WTC11 (cell line): Measurements from ENCODE around the gene TARBP1. TPM values are rescaled to one million over a fixed set of nuclear protein-coding genes. Genes with fewer than 3 reads are reported as not detected.

Experiments used
- ATAC-seq: fragments of 200-7000 bp; cut with Tn5 transposase; 2 replicates; pipeline ENCODE4 v1.10.0; 2021; ENCODE audit warnings: mild to moderate bottlenecking, moderate library complexity
- Bru-seq: library from RNA; stranded (reverse); fragments of 400-500 nt; gene quantifications from one replicate; lab custom pipeline; 2021; lab: Mats Ljungman, UMichigan
- CTCF ChIA-PET: fragments of 300-600 bp; sonication (Branson Sonifier 250); formaldehyde crosslinking; loops from one replicate; lab custom pipeline; 2021; ENCODE audit warnings: antibody characterized with exemption; lab: Charles Lee
- POLR2A ChIA-PET: fragments of 350-600 bp; sonication (Branson Sonifier 250); formaldehyde crosslinking; loops from one replicate; lab custom pipeline; 2021; ENCODE audit warnings: antibody characterized with exemption; lab: Charles Lee
- DNase-seq: peaks from one replicate; pipeline ENCODE4 v3.0.0; 2021; ENCODE audit warnings: low spot score
- H3K27ac Mint-ChIP-seq: 2 replicates; pipeline ENCODE4 v1.8.0; 2021; ENCODE audit warnings: mixed read lengths
- H3K27me3 Mint-ChIP-seq: 2 replicates; pipeline ENCODE4 v1.8.0; 2021; ENCODE audit warnings: low read depth, mild to moderate bottlenecking, moderate library complexity, mixed read lengths
- H3K36me3 Mint-ChIP-seq: 2 replicates; pipeline ENCODE4 v1.8.0; 2021; ENCODE audit warnings: mixed read lengths
- H3K4me1 Mint-ChIP-seq: 2 replicates; pipeline ENCODE4 v1.8.0; 2022; ENCODE audit warnings: mixed read lengths
- H3K4me3 Mint-ChIP-seq: 2 replicates; pipeline ENCODE4 v1.8.0; 2021; ENCODE audit warnings: mild to moderate bottlenecking, moderate library complexity, mixed read lengths
- H3K9me3 Mint-ChIP-seq: 2 replicates; pipeline ENCODE4 v1.8.0; 2021; ENCODE audit warnings: mixed read lengths
- ATF1 ChIP-seq: sonication (generic); formaldehyde crosslinking; IDR thresholded peaks from 2 replicates; pipeline ENCODE4 v1.8.1; 2023; ENCODE audit warnings: mild to moderate bottlenecking, moderate library complexity, missing genetic modification reagents
- CREB1 ChIP-seq: sonication (generic); formaldehyde crosslinking; IDR thresholded peaks from 2 replicates; pipeline ENCODE4 v1.8.0; 2023; ENCODE audit warnings: mild to moderate bottlenecking, missing genetic modification reagents
- FOXJ3 ChIP-seq: sonication (generic); formaldehyde crosslinking; IDR thresholded peaks from 2 replicates; pipeline ENCODE4 v1.9.0; 2021; ENCODE audit warnings: missing genetic modification reagents, mild to moderate bottlenecking, borderline replicate concordance
- FOXP1 ChIP-seq: sonication (generic); formaldehyde crosslinking; IDR thresholded peaks from 2 replicates; pipeline ENCODE4 v1.8.0; 2022; ENCODE audit warnings: missing genetic modification reagents, mild to moderate bottlenecking, moderate library complexity, borderline replicate concordance
- GTF2I ChIP-seq: fragments of 250-450 bp; sonication (Bioruptor Pico); conservative IDR thresholded peaks from 2 replicates; pipeline ENCODE4 v1.4.0; 2021; ENCODE audit warnings: mild to moderate bottlenecking
- KAT7 ChIP-seq: sonication (generic); formaldehyde crosslinking; IDR thresholded peaks from 2 replicates; pipeline ENCODE4 v1.8.1; 2023; ENCODE audit warnings: missing genetic modification reagents, mild to moderate bottlenecking, borderline replicate concordance
- NFE2L1 ChIP-seq: sonication (generic); formaldehyde crosslinking; IDR thresholded peaks from 2 replicates; pipeline ENCODE4 v1.8.1; 2023; ENCODE audit warnings: missing genetic modification reagents
- OVOL2 ChIP-seq: fragments of 250-450 bp; sonication (Bioruptor Pico); IDR thresholded peaks from 2 replicates; pipeline ENCODE4 v1.9.0; 2021; ENCODE audit warnings: mild to moderate bottlenecking, borderline replicate concordance
- RORB ChIP-seq: fragments of 250-450 bp; sonication (Bioruptor Pico); IDR thresholded peaks from 2 replicates; pipeline ENCODE4 v1.9.0; 2021; ENCODE audit warnings: mild to moderate bottlenecking
- SMAD4 ChIP-seq: sonication (generic); formaldehyde crosslinking; IDR thresholded peaks from 2 replicates; pipeline ENCODE4 v1.8.0; 2022; ENCODE audit warnings: mild to moderate bottlenecking, missing genetic modification reagents
- ZNF232 ChIP-seq: sonication (generic); formaldehyde crosslinking; IDR thresholded peaks from 2 replicates; pipeline ENCODE4 v1.8.0; 2022; ENCODE audit warnings: mild to moderate bottlenecking, missing genetic modification reagents
- long read RNA-seq, 3 experiments: library from RNA in 1 of 3; library from capped mRNA in 1 of 3; library from polyadenylated mRNA in 1 of 3; unstranded in 2 of 3; stranded (forward) in 1 of 3; transcript quantifications; one replicate each; pipeline ENCODE4 v2.0.0, GENCODE V29; 2021
- total RNA-seq: library from RNA; stranded (reverse); gene quantifications from 3 replicates; pipeline ENCODE4 v1.2.3, GENCODE V29; 2021
- TF ChIP-seq, protein P1 (sequence below): sonication (generic); formaldehyde crosslinking; IDR thresholded peaks from 2 replicates; pipeline ENCODE4 v1.8.1; 2023; ENCODE audit warnings: mild to moderate bottlenecking, missing genetic modification reagents, borderline replicate concordance
- TF ChIP-seq, protein P2 (sequence below): sonication (generic); formaldehyde crosslinking; IDR thresholded peaks from 2 replicates; pipeline ENCODE4 v1.8.0; 2022; ENCODE audit warnings: mild to moderate bottlenecking, missing genetic modification reagents
- TF ChIP-seq, protein P3 (sequence below): sonication (generic); formaldehyde crosslinking; IDR thresholded peaks from 2 replicates; pipeline ENCODE4 v1.8.1; 2022; ENCODE audit warnings: missing genetic modification reagents, borderline replicate concordance
- TF ChIP-seq, protein P4 (sequence below): fragments of 250-450 bp; sonication (Bioruptor Pico); IDR thresholded peaks from 2 replicates; pipeline ENCODE4 v1.9.0; 2021; ENCODE audit warnings: mild to moderate bottlenecking
- TF ChIP-seq, protein P5 (sequence below): sonication (generic); formaldehyde crosslinking; IDR thresholded peaks from 2 replicates; pipeline ENCODE4 v1.8.1; 2022; ENCODE audit warnings: mild to moderate bottlenecking, missing genetic modification reagents, moderate library complexity, borderline replicate concordance
- TF ChIP-seq, protein P6 (sequence below): fragments of 200-600 bp; IDR thresholded peaks from 2 replicates; pipeline ENCODE4 v1.8.0; 2022; ENCODE audit warnings: antibody characterized with exemption

Gene TARBP1, protein sequence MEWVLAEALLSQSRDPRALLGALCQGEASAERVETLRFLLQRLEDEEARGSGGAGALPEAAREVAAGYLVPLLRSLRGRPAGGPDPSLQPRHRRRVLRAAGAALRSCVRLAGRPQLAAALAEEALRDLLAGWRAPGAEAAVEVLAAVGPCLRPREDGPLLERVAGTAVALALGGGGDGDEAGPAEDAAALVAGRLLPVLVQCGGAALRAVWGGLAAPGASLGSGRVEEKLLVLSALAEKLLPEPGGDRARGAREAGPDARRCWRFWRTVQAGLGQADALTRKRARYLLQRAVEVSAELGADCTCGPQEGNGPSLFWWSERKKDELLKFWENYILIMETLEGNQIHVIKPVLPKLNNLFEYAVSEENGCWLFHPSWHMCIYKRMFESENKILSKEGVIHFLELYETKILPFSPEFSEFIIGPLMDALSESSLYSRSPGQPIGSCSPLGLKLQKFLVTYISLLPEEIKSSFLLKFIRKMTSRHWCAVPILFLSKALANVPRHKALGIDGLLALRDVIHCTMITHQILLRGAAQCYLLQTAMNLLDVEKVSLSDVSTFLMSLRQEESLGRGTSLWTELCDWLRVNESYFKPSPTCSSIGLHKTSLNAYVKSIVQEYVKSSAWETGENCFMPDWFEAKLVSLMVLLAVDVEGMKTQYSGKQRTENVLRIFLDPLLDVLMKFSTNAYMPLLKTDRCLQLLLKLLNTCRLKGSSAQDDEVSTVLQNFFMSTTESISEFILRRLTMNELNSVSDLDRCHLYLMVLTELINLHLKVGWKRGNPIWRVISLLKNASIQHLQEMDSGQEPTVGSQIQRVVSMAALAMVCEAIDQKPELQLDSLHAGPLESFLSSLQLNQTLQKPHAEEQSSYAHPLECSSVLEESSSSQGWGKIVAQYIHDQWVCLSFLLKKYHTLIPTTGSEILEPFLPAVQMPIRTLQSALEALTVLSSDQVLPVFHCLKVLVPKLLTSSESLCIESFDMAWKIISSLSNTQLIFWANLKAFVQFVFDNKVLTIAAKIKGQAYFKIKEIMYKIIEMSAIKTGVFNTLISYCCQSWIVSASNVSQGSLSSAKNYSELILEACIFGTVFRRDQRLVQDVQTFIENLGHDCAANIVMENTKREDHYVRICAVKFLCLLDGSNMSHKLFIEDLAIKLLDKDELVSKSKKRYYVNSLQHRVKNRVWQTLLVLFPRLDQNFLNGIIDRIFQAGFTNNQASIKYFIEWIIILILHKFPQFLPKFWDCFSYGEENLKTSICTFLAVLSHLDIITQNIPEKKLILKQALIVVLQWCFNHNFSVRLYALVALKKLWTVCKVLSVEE (N-terminal part only)
- 24.0 to 27.6 TPM (median 27.3 TPM) in 3 replicates for total RNA-seq
- percentile 67 among the genes with signal in this experiment for Bru-seq, nascent RNA
- long read RNA-seq, experiment 1, full-length matches to known transcripts = 16 of 84 reads
- long read RNA-seq, experiment 1, partial matches to known transcripts = 17 of 84 reads
- long read RNA-seq, experiment 1, other reads (novel, unspliced or antisense) = 51 of 84 reads
- long read RNA-seq, experiment 2, full-length matches to known transcripts = 3 of 19 reads
- long read RNA-seq, experiment 2, partial matches to known transcripts = 9 of 19 reads
- long read RNA-seq, experiment 2, other reads (novel, unspliced or antisense) = 7 of 19 reads
- long read RNA-seq, experiment 3, partial matches to known transcripts = 0 of 1 reads
- long read RNA-seq, experiment 3, other reads (novel, unspliced or antisense) = 0 of 1 reads

DNA sequence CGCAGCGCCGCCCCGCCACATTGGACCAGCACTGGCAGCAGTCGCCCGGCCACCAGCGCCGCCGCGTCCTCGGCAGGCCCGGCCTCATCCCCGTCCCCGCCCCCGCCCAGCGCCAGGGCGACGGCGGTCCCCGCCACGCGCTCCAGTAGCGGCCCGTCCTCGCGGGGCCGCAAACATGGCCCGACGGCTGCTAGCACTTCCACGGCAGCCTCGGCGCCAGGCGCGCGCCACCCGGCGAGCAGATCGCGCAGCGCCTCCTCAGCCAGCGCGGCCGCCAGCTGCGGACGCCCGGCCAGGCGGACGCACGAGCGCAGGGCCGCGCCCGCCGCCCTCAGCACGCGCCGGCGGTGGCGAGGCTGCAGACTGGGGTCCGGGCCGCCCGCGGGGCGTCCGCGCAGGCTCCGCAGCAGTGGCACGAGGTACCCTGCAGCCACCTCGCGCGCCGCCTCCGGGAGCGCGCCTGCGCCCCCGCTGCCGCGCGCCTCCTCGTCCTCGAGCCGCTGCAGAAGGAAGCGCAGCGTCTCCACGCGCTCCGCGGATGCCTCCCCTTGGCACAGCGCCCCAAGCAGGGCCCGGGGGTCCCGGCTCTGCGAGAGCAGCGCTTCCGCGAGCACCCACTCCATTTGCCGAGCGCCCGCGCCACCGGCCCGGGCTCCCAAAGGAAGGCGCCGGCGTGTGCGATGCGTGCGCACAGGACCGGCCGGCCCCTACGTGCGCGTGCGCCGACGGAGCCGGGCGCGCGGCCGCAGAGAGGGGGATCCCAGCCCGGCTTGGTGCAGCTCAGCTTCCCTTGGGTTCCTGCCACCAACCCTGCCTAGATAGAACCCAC lies at the start of gene TARBP1:
Gene TARBP1 (minus strand): TSS at position 699 of the 829 bp plus-strand sequence. CDS start 76 bp downstream, at position 623.
- H3K9me3 Mint-ChIP-seq = no peaks in the 10 kb centered on the region
- H3K27ac Mint-ChIP-seq = no peak within 1 kb of the TSS
- CTCF ChIA-PET = interaction anchor here (0.7 to 1.5 kb wide), 4 partner anchors 21 to 605 kb away, joined by 3 to 4 read pairs (median 4); no protein-coding TSS in a partner anchor
- H3K36me3 Mint-ChIP-seq = no peaks in the 10 kb centered on the region
- DNase-seq = peak; percentile 68
- peak within 1 kb of the TSS; percentile 77 for H3K4me3 Mint-ChIP-seq
- peaks cover 42% of the 10 kb centered on the region for H3K27me3 Mint-ChIP-seq
- peak; percentile 71 for ATAC-seq
- peaks cover 32% of the 10 kb centered on the region for H3K4me1 Mint-ChIP-seq
- POLR2A ChIA-PET = interaction anchor here (1.5 kb wide), 1 partner anchor 122 kb away, joined by 4 read pairs; no protein-coding TSS in a partner anchor
- TF ChIP-seq SMAD4 (CRISPR knock-in tag) = no peak
- TF ChIP-seq, protein P1, sequence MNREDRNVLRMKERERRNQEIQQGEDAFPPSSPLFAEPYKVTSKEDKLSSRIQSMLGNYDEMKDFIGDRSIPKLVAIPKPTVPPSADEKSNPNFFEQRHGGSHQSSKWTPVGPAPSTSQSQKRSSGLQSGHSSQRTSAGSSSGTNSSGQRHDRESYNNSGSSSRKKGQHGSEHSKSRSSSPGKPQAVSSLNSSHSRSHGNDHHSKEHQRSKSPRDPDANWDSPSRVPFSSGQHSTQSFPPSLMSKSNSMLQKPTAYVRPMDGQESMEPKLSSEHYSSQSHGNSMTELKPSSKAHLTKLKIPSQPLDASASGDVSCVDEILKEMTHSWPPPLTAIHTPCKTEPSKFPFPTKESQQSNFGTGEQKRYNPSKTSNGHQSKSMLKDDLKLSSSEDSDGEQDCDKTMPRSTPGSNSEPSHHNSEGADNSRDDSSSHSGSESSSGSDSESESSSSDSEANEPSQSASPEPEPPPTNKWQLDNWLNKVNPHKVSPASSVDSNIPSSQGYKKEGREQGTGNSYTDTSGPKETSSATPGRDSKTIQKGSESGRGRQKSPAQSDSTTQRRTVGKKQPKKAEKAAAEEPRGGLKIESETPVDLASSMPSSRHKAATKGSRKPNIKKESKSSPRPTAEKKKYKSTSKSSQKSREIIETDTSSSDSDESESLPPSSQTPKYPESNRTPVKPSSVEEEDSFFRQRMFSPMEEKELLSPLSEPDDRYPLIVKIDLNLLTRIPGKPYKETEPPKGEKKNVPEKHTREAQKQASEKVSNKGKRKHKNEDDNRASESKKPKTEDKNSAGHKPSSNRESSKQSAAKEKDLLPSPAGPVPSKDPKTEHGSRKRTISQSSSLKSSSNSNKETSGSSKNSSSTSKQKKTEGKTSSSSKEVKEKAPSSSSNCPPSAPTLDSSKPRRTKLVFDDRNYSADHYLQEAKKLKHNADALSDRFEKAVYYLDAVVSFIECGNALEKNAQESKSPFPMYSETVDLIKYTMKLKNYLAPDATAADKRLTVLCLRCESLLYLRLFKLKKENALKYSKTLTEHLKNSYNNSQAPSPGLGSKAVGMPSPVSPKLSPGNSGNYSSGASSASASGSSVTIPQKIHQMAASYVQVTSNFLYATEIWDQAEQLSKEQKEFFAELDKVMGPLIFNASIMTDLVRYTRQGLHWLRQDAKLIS = no peak
- TF ChIP-seq GTF2I (CRISPR knock-in tag) = no peak
- no peak for TF ChIP-seq OVOL2 (CRISPR knock-in tag)
- TF ChIP-seq, protein P2, sequence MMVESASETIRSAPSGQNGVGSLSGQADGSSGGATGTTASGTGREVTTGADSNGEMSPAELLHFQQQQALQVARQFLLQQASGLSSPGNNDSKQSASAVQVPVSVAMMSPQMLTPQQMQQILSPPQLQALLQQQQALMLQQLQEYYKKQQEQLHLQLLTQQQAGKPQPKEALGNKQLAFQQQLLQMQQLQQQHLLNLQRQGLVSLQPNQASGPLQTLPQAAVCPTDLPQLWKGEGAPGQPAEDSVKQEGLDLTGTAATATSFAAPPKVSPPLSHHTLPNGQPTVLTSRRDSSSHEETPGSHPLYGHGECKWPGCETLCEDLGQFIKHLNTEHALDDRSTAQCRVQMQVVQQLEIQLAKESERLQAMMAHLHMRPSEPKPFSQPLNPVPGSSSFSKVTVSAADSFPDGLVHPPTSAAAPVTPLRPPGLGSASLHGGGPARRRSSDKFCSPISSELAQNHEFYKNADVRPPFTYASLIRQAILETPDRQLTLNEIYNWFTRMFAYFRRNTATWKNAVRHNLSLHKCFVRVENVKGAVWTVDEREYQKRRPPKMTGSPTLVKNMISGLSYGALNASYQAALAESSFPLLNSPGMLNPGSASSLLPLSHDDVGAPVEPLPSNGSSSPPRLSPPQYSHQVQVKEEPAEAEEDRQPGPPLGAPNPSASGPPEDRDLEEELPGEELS = peak; percentile 77; the same call in 1 of the 2 replicates
- TF ChIP-seq FOXJ3 = no peak
- TF ChIP-seq NFE2L1 (CRISPR knock-in tag) = no peak
- TF ChIP-seq, protein P3, sequence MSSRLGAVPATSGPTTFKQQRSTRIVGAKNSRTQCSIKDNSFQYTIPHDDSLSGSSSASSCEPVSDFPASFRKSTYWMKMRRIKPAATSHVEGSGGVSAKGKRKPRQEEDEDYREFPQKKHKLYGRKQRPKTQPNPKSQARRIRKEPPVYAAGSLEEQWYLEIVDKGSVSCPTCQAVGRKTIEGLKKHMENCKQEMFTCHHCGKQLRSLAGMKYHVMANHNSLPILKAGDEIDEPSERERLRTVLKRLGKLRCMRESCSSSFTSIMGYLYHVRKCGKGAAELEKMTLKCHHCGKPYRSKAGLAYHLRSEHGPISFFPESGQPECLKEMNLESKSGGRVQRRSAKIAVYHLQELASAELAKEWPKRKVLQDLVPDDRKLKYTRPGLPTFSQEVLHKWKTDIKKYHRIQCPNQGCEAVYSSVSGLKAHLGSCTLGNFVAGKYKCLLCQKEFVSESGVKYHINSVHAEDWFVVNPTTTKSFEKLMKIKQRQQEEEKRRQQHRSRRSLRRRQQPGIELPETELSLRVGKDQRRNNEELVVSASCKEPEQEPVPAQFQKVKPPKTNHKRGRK (CRISPR knock-in tag) = no peak
- TF ChIP-seq KAT7 = peak; percentile 47; the same call in 1 of the 2 replicates
- TF ChIP-seq FOXP1 = peak; percentile 87
- TF ChIP-seq RORB (CRISPR knock-in tag) = no peak
- no peak for TF ChIP-seq ZNF232
- TF ChIP-seq, protein P4, sequence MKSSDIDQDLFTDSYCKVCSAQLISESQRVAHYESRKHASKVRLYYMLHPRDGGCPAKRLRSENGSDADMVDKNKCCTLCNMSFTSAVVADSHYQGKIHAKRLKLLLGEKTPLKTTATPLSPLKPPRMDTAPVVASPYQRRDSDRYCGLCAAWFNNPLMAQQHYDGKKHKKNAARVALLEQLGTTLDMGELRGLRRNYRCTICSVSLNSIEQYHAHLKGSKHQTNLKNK (CRISPR knock-in tag) = no peak
- TF ChIP-seq, protein P5, sequence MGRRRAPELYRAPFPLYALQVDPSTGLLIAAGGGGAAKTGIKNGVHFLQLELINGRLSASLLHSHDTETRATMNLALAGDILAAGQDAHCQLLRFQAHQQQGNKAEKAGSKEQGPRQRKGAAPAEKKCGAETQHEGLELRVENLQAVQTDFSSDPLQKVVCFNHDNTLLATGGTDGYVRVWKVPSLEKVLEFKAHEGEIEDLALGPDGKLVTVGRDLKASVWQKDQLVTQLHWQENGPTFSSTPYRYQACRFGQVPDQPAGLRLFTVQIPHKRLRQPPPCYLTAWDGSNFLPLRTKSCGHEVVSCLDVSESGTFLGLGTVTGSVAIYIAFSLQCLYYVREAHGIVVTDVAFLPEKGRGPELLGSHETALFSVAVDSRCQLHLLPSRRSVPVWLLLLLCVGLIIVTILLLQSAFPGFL (CRISPR knock-in tag) = no peak
- TF ChIP-seq CREB1 = no peak
- TF ChIP-seq, protein P6, sequence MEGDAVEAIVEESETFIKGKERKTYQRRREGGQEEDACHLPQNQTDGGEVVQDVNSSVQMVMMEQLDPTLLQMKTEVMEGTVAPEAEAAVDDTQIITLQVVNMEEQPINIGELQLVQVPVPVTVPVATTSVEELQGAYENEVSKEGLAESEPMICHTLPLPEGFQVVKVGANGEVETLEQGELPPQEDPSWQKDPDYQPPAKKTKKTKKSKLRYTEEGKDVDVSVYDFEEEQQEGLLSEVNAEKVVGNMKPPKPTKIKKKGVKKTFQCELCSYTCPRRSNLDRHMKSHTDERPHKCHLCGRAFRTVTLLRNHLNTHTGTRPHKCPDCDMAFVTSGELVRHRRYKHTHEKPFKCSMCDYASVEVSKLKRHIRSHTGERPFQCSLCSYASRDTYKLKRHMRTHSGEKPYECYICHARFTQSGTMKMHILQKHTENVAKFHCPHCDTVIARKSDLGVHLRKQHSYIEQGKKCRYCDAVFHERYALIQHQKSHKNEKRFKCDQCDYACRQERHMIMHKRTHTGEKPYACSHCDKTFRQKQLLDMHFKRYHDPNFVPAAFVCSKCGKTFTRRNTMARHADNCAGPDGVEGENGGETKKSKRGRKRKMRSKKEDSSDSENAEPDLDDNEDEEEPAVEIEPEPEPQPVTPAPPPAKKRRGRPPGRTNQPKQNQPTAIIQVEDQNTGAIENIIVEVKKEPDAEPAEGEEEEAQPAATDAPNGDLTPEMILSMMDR = no peak
- TF ChIP-seq ATF1 (CRISPR knock-in tag) = no peak
